Measurements from ENCODE around the gene CUX1. TPM values are rescaled to one million over a fixed set of nuclear protein-coding genes. Genes with fewer than 3 reads are reported as not detected.

Gene CUX1
- total RNA-seq, 2 experiments from 2014 or later: 30.7 to 31.2 TPM

DNA sequence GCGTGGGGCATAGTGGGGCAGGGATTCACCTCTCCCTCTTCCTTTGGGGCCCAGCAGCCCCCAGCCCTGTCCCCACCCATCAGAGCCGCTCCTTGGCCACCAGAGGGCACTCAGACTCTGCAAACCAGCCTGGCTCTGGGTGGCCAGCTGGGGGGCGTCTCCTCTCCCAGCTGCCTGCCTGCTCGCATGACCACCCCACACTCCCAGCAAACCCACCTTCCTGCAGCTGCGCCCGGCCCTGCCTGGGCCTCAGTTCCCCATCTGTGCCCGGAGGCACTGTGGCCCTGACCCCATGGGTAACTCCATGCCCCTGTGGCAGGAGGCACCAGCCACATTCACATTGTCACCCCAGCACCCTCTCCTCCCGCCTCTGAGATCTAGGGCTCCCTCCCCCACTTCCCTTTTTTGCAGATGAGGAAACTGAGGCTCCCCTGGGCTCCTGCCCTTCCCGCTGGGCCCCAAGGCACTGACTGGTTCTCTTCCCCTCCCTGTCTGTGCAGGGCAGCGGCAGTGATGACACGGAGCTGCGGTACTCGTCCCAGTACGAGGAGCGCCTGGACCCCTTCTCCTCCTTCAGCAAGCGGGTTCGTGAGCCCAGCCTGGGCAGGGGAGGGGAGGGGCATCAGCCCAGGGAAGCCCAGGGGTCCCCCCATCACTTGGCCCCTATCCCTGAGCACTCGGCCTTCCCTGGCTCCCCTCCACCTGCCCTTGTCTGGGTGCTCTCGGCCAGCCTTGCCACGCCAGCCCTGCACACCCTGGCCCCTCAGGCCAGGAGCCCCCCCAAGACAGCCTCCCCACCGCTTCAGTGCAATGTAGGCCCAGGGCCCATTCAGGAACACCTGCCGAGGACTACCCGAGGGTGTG is 462.3 kb downstream of the CUX1 start:
- Mint-ChIP-seq H3K36me3 (ENCODE audit: low read depth) (no peaks in the 10 kb centered on the region), H3K4me3 (no peak overlapping the region), H3K9me3 (ENCODE audit: insufficient read depth) (no peaks in the 10 kb centered on the region), H3K4me1 (ENCODE audit: low read depth) (peaks cover 10% of the 10 kb centered on the region), H3K27ac (no peak overlapping the region), H3K27me3 (ENCODE audit: low read depth) (peaks cover 4% of the 10 kb centered on the region)
- DNase-seq (peak; percentile 65), ATAC-seq (peak; percentile 89)
- ChIA-PET CTCF (interaction anchor here (1.0 to 3.0 kb wide), 3 partner anchors 27 to 113 kb away, joined by 3 to 20 read pairs (median 4); no protein-coding TSS in a partner anchor), POLR2A (no interaction called here)

DNA sequence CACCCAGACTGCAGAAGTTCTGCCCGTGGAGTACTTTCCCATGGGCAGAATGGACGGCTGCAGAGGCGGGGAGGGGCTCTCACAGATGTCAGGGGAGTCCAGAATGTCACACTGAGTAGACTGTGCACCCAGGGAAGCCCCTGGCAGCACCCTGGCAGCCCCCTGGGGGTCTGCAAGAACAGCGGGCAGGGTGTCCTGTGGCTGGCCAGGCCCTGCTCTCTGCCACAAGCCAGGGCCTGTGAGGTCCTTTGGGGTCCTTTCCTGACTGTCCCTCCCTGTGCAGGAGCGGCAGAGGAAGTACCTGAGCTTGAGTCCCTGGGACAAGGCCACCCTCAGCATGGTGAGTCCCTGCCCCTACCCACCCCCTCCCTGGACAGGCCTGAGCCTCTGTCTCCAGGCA is 463.1 kb downstream of the CUX1 start:
- Mint-ChIP-seq H3K36me3 (ENCODE audit: low read depth) (no peaks in the 10 kb centered on the region), H3K27ac (no peak overlapping the region), H3K4me1 (ENCODE audit: low read depth) (peaks cover 17% of the 10 kb centered on the region), H3K4me3 (no peak overlapping the region), H3K27me3 (ENCODE audit: low read depth) (peaks cover 12% of the 10 kb centered on the region), H3K9me3 (ENCODE audit: insufficient read depth) (no peaks in the 10 kb centered on the region)
- ATAC-seq (no peak), DNase-seq (no peak)
- ChIA-PET CTCF (interaction anchor here (1.0 to 1.8 kb wide), 3 partner anchors 27 to 106 kb away, joined by 3 to 4 read pairs (median 3); no protein-coding TSS in a partner anchor), POLR2A (no interaction called here)

DNA sequence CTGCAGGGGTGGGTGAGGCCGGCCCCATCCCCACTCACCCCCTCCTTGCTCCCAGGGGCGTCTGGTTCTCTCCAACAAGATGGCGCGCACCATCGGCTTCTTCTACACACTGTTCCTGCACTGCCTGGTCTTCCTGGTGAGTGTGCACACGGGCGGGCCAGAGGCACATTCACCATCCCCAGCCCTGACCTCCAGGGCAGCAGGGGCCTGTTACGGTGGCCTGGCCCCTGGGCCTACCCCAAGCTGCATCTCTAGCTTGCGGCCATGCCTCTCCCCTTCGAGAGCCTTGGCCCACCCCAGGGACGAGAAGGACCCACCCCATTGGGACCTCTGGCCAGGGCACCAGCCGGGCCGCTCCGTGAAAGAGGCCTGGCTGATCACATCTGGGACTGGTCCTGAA is 464.4 kb downstream of the CUX1 start:
- H3K4me3 Mint-ChIP-seq: no peak overlapping the region
- CTCF ChIA-PET: interaction anchor here (1.6 to 1.8 kb wide), 2 partner anchors 9 to 104 kb away, joined by 3 to 4 read pairs; no protein-coding TSS in a partner anchor
- POLR2A ChIA-PET: interaction anchor here (1.0 kb wide), 1 partner anchor 114 kb away, joined by 5 read pairs; the partner anchor contains the start of gene PRKRIP1

GRCh38 chr7:102282465-102283362 is 465.3 kb downstream of the CUX1 start:
- peaks cover 18% of the 10 kb centered on the region for H3K4me1 Mint-ChIP-seq (ENCODE audit: low read depth)
- no peak for DNase-seq
- no peak overlapping the region for H3K4me3 Mint-ChIP-seq
- no peak for ATAC-seq
- no peak overlapping the region for H3K27ac Mint-ChIP-seq
- no peaks in the 10 kb centered on the region for H3K9me3 Mint-ChIP-seq (ENCODE audit: insufficient read depth)
- H3K36me3 Mint-ChIP-seq (ENCODE audit: low read depth): no peaks in the 10 kb centered on the region
- POLR2A ChIA-PET: no interaction called here
- H3K27me3 Mint-ChIP-seq (ENCODE audit: low read depth): peaks cover 13% of the 10 kb centered on the region
- CTCF ChIA-PET: interaction anchor here (0.9 to 1.8 kb wide), 3 partner anchors 10 to 109 kb away, joined by 3 to 4 read pairs (median 4); no protein-coding TSS in a partner anchor

More for the DNA sequence above, 464.4 kb downstream of the CUX1 start:
- Mint-ChIP-seq H3K27me3 (ENCODE audit: low read depth) (peaks cover 13% of the 10 kb centered on the region), H3K9me3 (ENCODE audit: insufficient read depth) (no peaks in the 10 kb centered on the region), H3K4me1 (ENCODE audit: low read depth) (peaks cover 18% of the 10 kb centered on the region), H3K36me3 (ENCODE audit: low read depth) (no peaks in the 10 kb centered on the region), H3K27ac (no peak overlapping the region)
- DNase-seq (no peak), ATAC-seq (no peak)

- Mint-ChIP-seq H3K36me3 (ENCODE audit: low read depth) (no peaks in the 10 kb centered on the region), H3K4me1 (ENCODE audit: low read depth) (peaks cover 22% of the 10 kb centered on the region), H3K27ac (peak overlapping the region; percentile 61), H3K4me3 (no peak overlapping the region), H3K27me3 (ENCODE audit: low read depth) (peaks cover 18% of the 10 kb centered on the region), H3K9me3 (ENCODE audit: insufficient read depth) (no peaks in the 10 kb centered on the region)
- CTCF ChIA-PET: no interaction called here
- POLR2A ChIA-PET: no interaction called here
- DNase-seq: no peak
- no peak for ATAC-seq
Observed at GRCh38 chr7:102283477-102284189, 466.2 kb downstream of the CUX1 start.

DNA sequence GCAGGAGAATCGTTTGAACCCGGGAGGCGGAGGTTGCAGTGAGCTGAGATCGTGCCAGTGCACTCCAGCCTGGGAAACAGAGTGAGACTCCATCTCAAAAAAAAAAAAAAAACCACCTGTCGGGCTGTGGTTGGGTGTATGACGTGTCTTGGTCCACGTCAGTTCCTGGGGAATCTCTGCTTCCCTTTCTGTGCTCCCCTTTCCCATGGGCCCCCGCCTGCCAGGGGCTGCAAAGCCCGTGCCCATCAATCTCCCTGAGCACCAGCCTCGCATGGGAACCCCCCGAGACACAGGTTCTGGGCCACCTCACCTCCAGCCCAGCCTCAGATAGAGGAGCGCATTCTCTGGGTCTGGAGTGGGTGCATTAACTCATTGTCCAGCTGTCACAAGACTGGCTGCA is 467.0 kb downstream of the CUX1 start:
- DNase-seq (peak; percentile 28), ATAC-seq (no peak)
- Mint-ChIP-seq H3K4me1 (ENCODE audit: low read depth) (peaks cover 25% of the 10 kb centered on the region), H3K9me3 (ENCODE audit: insufficient read depth) (no peaks in the 10 kb centered on the region), H3K36me3 (ENCODE audit: low read depth) (no peaks in the 10 kb centered on the region), H3K27me3 (ENCODE audit: low read depth) (peaks cover 23% of the 10 kb centered on the region), H3K27ac (no peak overlapping the region), H3K4me3 (no peak overlapping the region)
- POLR2A ChIA-PET: no interaction called here
- CTCF ChIA-PET: no interaction called here

- Mint-ChIP-seq H3K9me3 (ENCODE audit: insufficient read depth) (no peaks in the 10 kb centered on the region), H3K27me3 (ENCODE audit: low read depth) (peaks cover 23% of the 10 kb centered on the region), H3K36me3 (ENCODE audit: low read depth) (no peaks in the 10 kb centered on the region), H3K4me1 (ENCODE audit: low read depth) (peaks cover 21% of the 10 kb centered on the region), H3K4me3 (peak overlapping the region; percentile 32), H3K27ac (no peak overlapping the region)
- ATAC-seq (no peak), DNase-seq (no peak)
- CTCF ChIA-PET: interaction anchor here (0.6 to 0.7 kb wide), 2 partner anchors 12 to 107 kb away, joined by 3 read pairs; no protein-coding TSS in a partner anchor
- POLR2A ChIA-PET: no interaction called here
Observed at GRCh38 chr7:102284891-102285539, 467.6 kb downstream of the CUX1 start.

GRCh38 chr7:102285540-102286236 is 468.3 kb downstream of the CUX1 start:
- H3K9me3 Mint-ChIP-seq (ENCODE audit: insufficient read depth): no peaks in the 10 kb centered on the region
- CTCF ChIA-PET: interaction anchor here (0.6 to 0.7 kb wide), 2 partner anchors 13 to 106 kb away, joined by 3 read pairs; no protein-coding TSS in a partner anchor
- DNase-seq: no peak
- H3K4me3 Mint-ChIP-seq: peak overlapping the region; percentile 32
- no peaks in the 10 kb centered on the region for H3K36me3 Mint-ChIP-seq (ENCODE audit: low read depth)
- POLR2A ChIA-PET: no interaction called here
- H3K4me1 Mint-ChIP-seq (ENCODE audit: low read depth): peaks cover 21% of the 10 kb centered on the region
- no peak overlapping the region for H3K27ac Mint-ChIP-seq
- H3K27me3 Mint-ChIP-seq (ENCODE audit: low read depth): peaks cover 23% of the 10 kb centered on the region
- peak; percentile 3 for ATAC-seq

- peak; percentile 30 for DNase-seq
- ATAC-seq: peak; percentile 68
- H3K36me3 Mint-ChIP-seq (ENCODE audit: low read depth): no peaks in the 10 kb centered on the region
- CTCF ChIA-PET: no interaction called here
- POLR2A ChIA-PET: interaction anchor here (0.6 kb wide), 1 partner anchor 77 kb away, joined by 3 read pairs; no protein-coding TSS in a partner anchor
- H3K4me3 Mint-ChIP-seq: peak within 1 kb of the TSS; percentile 46
- H3K4me1 Mint-ChIP-seq (ENCODE audit: low read depth): peaks cover 25% of the 10 kb centered on the region
- peaks cover 23% of the 10 kb centered on the region for H3K27me3 Mint-ChIP-seq (ENCODE audit: low read depth)
- H3K27ac Mint-ChIP-seq: no peak within 1 kb of the TSS
- H3K9me3 Mint-ChIP-seq (ENCODE audit: insufficient read depth): no peaks in the 10 kb centered on the region
Observed at GRCh38 chr7:102286237-102287110, 469.0 kb downstream of the CUX1 start, which contains the start of gene SH2B2. TSS of gene SH2B2 (plus strand) at chr7:102286868. CDS start at chr7:102300551, 13,683 bp downstream.

Data from activated CD8-positive, alpha-beta T cell treated with anti-CD3 and anti-CD28 coated beads, Interleukin-2, amount 10 ng/mL, durations not matched to agents 7 days and 5 days (primary cell).